Femur (tissue), 1 donor: ENCODE data around the gene CSTB.
"Not testable (repeated sequence)": the region's sequence is repeated elsewhere in the genome, so short reads cannot be mapped to it uniquely, and the experiment has no call there.

Source experiments
- DNase-seq: peaks from one replicate; pipeline ENCODE4 v3.0.0-alpha.2; 2017

CSTB gene, protein sequence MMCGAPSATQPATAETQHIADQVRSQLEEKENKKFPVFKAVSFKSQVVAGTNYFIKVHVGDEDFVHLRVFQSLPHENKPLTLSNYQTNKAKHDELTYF

DNA sequence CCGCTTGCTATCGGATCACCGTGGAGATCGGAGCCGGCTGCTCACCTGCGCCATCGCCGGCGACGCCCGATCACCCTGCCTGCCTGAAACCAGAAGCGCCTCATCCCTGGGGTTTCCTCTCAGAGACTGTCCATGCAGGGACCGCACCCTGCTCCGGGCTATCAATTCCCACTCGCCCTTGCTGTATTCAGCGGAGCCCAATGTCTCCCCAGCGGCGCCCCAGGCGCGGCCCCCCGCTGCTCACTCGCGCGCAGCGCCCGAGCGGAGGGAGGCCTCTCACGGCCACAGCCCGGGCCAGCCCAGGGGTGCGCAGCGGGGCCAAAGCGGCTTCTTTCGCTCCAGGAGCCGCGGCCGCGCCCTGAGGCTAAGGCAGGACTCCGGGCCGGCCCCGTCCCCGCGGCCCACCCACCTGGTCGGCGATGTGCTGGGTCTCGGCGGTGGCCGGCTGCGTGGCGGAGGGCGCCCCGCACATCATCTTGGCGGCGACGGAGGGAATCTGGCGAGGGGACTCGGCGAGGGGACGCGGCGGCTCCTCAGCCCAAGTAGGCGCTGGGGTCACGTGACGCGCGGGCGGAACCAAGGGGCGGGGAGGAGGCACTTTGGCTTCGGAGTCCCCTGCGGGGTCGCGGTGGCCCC is at the start of gene CSTB:
CSTB (minus strand) TSS at position 514 of the 636 bp plus-strand sequence; CDS start at position 475, 39 bp downstream.
- no peak for DNase-seq

DNA sequence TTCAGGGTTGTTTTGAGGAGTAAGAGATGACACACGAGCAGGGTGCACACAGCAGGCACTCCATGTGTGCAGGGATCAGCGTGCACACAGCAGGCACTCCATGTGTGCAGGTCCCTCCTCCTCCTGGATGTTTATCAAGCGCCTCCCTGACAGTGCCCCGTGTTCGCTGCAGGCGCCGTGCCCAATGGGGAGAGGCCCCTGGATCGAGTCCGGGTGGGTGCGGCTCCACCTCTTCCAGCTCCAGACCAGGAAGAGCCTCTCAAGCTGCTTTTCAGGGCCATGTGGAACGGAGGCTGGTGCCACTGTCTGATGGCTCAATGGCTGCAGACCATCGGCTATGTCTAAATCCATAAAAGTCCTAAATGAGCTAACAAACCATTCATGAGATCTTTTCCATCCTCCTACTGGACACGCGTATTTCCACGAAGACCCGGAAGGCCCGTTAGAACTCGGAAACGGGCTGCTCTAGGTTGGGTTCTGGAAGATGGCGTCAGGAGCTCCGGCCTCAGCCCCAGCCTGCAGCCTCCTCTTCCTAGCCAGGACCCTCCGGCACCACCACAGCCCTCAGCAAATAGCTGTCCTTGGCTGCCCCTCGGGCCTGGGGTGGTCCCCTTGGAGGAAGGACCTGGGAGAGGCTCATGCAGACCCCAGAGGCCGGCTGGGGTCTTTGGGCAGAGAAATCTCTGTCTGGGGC is 49.3 kb upstream of the CSTB start:
- no peak for DNase-seq

DNA sequence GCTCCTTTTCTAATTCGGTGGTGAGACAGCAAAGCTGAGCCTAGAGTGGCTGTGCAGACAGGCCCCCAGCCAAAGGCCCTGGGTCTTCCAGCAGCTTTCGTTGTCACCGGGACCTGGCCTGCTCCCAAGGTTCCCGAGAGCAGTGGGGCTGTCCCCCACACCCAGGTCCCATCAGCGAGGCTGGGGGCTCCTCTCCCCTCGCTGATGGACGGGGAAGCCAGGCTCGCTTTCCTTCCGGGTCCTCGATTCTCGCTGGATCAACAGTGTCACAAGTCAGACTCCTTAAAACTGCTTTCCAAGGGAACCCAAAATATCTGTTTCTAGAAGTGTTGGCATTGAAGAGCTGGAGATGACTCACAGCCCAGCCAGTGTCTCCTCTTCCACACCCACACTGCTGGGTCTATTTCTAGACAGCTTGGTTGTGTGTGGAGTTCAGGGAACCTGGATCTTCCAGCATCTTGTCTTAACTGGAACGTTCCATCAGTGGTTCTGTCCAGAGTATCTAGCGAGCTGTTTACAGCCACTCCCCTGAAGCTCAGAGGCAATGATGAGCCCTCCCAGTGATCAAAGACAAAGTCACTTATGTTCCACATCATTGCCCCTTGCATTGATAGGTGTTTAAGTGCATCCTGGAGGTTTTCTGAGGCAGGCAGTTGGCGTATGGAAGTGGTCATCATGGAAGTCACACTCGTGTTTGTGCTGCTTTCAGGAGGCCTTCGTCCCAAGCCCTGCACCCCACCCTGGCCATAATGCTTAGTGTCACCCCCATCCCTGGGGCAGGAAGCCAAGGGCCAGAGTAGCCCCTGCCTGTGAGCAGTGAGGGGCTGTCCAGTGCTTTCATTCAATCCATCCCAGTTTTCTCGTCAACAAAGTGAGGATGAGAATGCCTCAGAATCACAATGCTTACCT is 48.5 kb upstream of the CSTB start:
- DNase-seq, result no peak

DNA sequence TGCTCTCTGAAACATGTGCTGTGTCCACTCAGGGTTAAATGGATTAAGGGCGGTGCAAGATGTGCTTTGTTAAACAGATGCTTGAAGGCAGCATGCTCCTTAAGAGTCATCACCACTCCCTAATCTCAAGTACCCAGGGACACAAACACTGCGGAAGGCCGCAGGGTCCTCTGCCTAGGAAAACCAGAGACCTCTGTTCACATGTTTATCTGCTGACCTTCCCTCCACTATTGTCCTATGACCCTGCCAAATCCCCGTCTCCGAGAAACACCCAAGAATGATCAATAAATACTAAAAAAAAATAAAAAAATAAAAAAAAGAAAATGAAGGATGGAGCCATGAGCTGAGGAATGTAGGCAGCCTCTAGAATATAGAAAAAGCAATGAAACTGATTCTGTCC is 46.6 kb upstream of the CSTB start:
- DNase-seq, result not testable (repeated sequence)

DNA sequence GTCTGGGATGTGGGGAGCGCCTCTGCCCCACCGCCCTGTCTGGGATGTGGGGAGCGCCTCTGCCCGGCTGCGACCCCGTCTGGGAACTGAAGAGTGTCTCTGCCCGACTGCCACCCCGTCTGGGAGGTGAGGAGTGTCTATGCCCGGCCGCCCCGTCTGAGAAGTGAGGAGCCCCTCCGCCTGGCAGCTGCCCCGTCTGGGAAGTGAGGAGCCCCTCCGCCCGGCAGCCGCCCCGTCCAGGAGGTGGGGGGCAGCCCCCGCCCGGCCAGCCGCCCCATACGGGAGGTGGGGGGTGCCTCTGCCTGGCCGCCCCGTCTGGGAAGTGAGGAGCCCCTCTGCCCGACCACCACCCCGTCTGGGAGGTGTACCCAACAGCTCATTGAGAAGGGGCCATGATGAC is 46.1 kb upstream of the CSTB start:
- not testable (repeated sequence) for DNase-seq

DNA sequence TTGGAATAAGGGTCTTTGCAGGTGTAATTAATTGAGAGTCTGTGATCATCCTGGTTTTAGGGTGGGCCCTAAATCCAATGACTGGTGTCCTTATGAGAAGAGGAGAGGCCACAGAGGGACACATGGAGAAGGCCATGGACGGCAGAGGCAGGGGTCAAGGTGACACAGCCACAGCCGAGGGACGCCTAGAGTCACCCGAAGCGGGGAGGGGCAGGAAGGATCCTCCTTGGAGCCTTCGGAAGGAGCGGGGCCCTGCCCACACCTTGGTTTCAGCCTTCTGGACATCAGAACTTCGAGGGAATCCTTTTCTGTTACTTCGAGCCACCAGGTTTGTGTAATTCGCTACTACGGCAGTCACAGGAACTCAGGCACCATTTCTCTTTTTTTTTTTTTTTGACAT is 44.4 kb upstream of the CSTB start:
- DNase-seq, result no peak

DNA sequence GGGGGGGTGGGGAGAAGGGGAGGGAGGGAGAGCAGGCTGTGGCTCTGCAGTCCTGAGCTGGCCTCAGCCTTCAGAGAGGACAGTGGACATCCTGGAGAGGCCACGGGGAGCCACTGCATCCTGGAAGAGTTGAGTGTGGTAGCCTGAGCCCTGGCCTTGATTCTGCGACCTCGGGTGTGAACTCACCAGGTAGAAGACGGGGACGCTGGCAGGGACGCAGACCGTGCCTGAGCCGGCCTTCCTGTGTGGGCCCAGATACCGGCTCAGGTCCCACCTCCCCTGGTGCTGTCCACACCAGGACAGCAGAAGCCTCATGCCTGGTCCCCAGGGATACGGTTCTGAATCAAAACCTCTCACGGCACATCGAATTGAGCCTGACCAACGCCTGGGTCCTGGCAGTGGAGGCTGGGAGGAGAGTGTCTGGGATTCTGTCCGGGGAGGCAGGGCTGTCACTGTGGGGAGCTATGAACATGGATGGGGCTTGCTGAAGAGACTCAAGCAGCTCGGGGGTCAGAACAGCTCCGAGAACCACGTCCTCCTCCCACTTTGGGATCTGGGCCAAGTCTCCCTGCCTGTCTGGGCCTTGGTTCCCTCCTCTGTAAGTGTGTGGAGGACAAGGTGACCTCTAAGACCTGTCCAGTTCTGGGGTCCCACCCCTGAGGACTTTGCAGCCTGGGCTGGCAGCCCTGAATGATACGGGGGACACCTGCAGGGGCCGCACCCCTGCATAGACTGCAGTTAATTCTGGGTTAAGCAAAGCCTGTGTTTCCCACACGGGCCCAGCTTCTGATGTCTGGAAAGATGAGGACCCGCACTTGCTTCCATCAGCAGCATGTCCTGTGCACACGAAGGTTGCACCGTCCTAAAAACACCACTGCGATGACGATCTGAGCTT is 43.6 kb upstream of the CSTB start:
- no peak for DNase-seq

DNA sequence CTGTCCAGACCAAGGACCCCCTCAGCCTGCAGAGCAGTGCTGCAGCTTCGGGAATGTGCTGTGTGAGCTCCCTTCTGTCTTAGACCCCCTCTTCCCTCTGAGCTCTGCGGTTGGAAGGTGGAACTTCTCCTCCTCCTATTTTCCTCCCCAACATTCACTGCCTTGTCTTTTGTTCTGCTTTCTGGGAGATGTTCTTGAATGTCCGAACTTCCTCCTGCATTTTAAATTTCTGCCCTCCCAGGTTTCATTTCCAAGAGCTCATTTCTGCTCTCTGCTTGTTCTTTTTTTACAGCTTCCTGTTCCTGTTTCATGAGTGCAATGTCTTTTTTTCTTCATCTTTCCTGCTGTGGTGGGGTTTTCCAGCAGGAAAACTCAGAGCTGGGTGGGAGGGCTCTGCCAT is 42.6 kb upstream of the CSTB start:
- DNase-seq, result no peak

DNA sequence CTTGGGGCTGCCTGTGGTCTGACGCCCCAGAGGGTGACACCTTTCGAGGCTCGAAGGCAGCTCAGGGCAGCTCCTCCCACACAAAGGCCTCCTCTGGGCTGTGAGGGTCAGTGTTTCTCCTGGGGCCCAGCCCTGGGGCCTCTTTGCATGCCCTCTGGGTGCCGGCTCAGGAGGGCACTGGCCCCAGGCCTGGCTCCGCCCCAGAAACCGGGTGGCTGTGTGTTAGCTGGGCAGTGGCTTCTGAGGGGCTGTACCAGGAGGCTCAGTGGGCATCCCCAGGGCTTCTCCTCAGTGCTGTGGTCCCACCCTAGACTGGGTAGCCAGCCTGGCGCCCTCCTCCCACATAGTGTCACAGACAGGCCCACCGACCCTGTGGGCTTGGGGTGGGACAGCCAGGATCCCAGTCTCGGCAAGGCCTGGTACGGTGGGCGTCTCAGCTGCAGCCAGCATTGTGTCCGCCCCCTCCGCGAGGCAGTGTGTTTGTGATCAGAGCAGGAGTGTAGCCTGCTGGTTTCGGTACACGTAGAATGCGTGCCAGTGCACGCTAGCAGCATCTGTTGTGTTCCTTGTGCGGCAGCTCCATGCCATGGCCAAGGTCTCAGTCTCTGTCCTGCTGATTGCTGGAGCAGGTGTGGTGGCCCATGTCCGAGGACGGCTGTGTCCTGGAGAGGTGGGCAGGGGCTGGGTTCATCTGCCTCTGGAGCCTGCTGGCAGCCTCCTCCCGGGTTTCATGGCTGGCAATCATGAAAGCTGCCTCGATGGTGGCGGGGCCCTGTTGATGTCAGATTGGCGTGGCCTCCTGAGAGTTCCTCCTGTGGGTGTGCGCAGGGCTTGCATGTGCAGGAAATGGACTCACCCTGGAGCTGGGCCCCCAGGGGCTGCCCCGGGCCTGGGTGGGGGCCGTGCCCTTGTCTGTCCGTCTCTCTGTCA is 41.3 kb upstream of the CSTB start:
- no peak for DNase-seq

DNA sequence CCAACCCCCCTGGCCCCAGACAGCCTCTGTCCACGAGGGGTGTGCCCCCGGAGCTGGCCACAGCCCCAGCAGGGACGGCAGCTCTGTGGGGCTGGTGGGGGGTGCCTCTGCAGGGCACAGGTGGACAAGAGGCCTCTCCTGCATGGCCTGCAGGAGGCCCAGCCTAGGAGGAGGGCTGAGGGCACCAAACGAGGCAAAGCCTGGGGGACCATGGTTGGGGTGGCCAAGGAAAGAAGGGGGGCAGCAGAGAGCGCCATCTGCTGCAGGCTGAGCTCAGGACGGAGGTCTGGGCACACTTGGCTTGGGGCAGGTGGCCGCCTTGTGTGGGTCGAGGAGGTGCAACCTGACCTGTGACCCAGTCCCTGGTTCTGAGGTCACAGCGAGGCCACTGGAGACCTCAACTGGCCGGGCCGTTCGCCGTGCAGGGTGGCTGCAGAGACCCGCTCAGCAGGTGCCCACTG is 40.5 kb upstream of the CSTB start:
- DNase-seq, result no peak

DNA sequence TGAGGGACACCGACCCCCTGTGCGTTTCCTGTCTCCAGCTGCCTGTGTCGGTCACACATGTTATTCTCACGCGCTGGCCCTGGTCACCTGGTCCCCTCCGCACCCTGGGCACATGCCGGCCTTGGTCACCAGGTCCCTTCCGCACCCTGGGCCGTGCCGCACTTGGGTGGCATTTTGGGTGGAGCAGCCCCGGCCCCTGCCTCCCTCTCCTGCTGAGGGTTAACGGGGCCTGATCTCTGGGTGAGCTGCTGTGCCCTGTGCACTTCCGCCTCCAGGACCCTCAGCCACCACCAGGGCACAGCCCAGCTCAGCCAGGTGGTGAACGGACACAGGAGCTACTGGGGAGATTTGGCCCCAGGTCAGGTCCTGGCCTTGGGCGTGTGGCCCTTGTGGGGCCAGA is 39.9 kb upstream of the CSTB start:
- no peak for DNase-seq

DNA sequence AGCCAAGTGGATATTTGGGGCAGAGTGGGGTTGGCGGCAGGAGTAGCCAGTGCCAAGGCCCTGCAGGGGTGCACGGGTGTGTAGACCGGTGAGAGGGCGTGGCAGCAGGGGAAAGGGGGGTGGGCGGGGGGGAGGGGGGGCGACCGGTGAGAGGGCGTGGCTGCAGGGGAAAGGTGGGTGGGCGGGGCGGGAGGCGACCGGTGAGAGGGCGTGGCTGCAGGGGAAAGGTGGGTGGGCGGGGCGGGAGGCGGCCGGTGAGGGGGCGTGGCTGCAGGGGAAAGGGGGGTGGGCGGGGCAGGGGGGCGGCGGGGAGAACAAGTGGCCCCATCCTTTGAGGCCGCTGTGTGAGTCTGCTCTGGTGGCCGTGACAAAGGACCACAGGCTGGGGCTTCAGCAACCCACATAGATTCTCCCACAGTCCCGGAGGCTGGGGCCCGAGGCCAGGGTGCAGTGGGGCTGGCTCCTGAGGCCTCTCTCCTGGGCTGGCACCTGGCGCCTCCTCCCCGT is 39.1 kb upstream of the CSTB start:
- DNase-seq, result no peak

DNA sequence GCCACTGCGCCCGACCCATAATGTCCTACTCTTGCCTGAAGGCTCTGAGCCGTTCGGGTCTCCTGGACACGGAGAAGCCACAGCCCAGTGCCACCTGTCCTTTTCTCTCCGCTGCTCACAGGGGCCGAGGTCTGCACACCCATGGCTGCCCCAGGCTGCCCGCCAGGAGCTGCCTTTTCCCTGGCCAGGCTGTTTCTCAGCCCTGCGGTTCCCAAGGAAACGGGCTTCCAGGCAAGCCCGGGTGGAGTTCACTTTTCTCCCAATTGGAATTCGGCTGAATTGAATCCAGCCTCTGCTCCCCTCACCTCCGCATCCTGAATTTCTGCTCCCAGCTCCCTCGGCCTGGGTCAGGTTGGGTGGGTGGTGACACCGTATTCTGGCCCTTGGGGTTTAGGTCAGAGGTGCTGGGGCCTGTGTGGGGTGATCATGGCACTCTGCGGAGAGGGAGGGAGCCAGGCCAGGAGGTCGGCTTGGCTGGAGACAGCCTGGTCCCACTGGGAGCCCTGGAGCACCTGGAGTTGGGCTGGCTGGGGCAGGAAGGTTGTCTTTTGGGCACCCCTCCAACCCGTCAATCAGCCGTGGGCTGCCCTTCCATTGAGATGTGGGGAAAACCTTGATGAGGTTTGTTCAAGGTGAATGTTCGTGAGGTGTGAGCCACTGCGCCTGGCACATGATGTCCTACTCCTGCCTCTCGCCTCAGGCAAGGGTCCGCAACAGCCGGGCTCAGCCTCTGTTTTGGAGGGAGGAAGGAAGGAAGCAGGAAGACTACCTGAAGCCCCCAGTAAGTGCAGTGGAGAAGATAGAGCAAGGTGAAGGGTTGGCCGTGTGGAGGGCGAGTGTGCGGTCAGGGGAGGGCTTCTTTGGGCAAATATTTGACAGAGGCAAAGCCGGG is 38.4 kb upstream of the CSTB start:
- no peak for DNase-seq

DNA sequence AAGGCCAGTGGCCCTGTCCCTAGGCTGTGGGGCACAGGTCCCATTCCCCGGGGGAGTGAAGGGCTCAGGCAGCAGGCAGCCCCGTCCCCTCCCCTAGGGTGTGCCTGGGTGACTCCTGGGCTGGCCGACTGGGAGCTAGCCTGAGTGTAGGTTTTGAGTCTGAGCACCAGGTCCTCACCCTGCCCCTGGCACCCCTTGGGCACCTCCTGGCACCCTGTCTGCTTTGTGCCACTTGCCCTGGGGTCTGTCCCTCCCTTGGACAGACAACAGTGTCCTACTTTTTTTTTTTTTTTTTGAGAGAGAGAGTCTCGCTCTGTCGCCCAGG is 37.5 kb upstream of the CSTB start:
- DNase-seq, result no peak

DNA sequence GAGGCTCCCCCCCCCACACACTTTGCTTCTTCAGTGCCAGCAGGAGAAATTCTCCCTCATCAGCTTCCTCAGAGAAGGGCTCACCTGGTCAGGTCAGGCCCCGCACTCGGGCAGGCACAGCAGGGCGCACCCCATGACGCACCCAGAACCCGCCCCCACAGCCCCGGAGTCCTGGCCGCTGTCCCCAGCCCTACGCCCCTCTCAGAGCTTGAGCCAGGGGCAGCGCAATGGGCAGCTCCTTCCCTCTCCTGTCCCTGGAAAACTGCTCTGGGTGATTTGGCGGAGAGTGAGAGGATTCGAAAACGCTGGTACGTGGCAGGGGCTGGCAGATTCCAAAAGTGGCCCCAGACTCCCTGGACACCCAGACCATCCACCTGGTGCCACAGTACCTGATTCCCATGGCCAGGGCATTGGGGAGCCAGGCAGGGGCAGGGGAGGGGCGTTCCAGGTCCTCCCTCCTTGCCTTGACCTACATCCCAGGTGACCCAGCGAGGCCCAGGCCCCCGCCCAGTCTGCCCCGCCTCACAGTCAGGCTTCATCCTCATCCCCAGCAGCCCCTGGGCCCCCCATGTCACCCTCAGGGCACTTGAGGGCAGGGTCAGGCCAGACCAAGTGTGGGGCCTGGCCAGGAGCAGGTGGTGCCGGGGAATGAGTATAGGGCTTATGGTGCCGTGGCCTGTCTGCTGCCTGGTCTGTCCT is 37.0 kb upstream of the CSTB start:
- no peak for DNase-seq

DNA sequence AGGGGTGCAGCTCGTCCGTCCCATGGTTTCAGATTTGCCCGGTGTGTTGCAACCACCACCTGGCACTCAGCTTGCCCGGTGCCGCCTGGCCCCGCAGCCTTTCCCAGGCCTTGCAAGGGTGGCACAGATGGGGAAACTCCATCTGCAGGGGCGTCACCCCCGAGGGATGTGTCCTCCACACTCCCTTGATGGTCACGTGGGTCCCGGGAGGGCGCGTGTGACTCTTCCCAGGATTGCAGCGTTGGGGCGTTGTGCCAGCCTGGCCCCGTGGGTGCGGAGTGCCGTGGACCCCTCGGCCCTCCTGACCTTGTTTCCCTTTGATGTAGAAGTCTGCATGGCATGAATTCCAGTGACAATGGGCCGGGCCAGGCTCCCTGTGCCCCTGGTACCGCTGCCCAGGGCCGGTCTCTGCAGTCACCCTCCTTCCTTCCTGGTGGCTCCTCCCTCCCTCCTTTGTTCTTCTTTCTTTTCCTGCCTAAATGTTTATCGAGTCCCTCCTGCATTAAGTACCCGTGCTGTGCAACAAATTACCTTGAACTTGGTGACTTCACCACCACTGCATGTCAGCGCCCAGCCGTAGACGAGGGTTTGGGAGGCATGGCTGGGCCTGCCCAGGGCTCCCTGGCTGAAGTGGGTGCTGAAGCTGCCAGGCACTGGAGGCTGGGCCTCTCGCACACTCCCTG is 36.2 kb upstream of the CSTB start:
- no peak for DNase-seq

DNA sequence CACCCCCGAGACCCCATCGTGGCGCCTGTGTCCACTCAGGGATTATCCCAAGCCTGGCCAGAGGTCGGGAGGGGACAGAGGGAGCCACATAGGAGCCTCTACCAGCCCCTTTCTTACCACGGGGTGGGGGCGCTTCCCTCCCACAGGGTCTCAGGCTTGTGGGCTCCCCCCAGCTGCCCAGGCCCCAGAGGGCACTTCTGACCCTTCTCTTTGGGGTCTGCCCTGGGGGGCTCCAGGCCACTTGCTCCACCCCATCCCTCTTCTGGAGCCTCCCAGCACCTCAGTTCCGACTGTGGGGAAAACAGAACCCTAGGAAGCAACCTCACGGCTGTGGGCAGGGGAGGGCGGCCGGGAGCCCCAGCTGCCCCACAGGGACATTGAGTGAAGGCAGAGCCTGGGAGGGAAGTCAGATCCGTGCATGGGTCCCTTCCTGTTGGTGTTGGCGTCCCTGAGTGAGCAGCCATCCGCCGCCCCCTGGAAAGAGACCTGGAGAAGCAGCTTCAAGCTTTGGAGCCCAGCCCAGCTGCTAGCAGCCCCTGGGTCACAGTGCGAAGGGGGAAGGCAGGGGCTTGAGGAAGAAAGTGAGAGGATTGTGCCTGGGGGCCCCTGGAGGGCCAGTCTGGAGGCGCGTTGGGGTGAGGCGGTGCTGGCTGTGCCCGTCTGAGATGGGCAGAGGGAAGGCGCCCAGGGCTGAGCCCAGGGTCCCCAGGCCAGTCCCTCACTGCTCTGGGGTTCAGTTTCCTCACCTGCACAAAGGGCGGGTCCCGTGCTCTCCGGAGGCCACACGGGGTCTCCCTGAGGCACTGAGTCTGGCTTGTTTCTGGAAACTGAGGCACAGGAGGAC is 35.4 kb upstream of the CSTB start:
- no peak for DNase-seq
